OCI-M2 (cell line): ENCODE results near the gene RELT.
A peak's percentile ranks its signal among the peaks of the same experiment; 100 is the strongest.

Experiments
- DNase-seq: peaks from one replicate; lab custom pipeline; 2025; ENCODE audit not compliant: unreplicated experiment; lab: John Stamatoyannopoulos, UW

The RELT gene

GRCh38 chr11:73376160-73376802 is at the start of gene RELT:
TSS of gene RELT (plus strand) at chr11:73376399. CDS start at chr11:73389137, 12,738 bp downstream.
- peak; percentile 66 for DNase-seq

- DNase-seq = no peak
Observed at GRCh38 chr11:73326929-73327811, 49.0 kb upstream of the RELT start.

GRCh38 chr11:73327812-73328364 is 48.3 kb upstream of the RELT start:
- no peak for DNase-seq

- DNase-seq = no peak
Observed at GRCh38 chr11:73330569-73331093, 45.6 kb upstream of the RELT start.

- DNase-seq = no peak
Observed at GRCh38 chr11:73331138-73331916, 44.9 kb upstream of the RELT start.

- DNase-seq = no peak
Observed at GRCh38 chr11:73333173-73333572, 43.0 kb upstream of the RELT start.

GRCh38 chr11:73333640-73334383 is 42.4 kb upstream of the RELT start:
- no peak for DNase-seq

- no peak for DNase-seq
Observed at GRCh38 chr11:73334384-73335203, 41.6 kb upstream of the RELT start.

- peak; percentile 13 for DNase-seq
Observed at GRCh38 chr11:73335204-73335923, 40.8 kb upstream of the RELT start.

GRCh38 chr11:73337846-73338245 is 38.4 kb upstream of the RELT start:
- no peak for DNase-seq

GRCh38 chr11:73338279-73338678 is 37.9 kb upstream of the RELT start:
- DNase-seq = no peak

- no peak for DNase-seq
Observed at GRCh38 chr11:73340164-73340563, 36.0 kb upstream of the RELT start.

- DNase-seq = no peak
Observed at GRCh38 chr11:73342633-73343032, 33.6 kb upstream of the RELT start.

- DNase-seq = no peak
Observed at GRCh38 chr11:73343076-73343873, 32.9 kb upstream of the RELT start.

GRCh38 chr11:73344191-73344607 is 32.0 kb upstream of the RELT start:
- DNase-seq = no peak

GRCh38 chr11:73345481-73346160 is 30.6 kb upstream of the RELT start:
- DNase-seq = no peak

- no peak for DNase-seq
Observed at GRCh38 chr11:73346186-73346935, 29.8 kb upstream of the RELT start.
